Neural cell (in vitro differentiated cells): ENCODE results near the gene ABAT. TPM values are rescaled to one million over a fixed set of nuclear protein-coding genes. Genes with fewer than 3 reads are reported as not detected.

Experiments
- H2AFZ ChIP-seq: fragments of 200-600, 300-800 bp; sonication (generic), shearing (Covaris generic); 2 replicates; pipeline ENCODE4 v1.6.0; 2014; ENCODE audit warnings: low read depth, mild to moderate bottlenecking, antibody characterized with exemption, low read length, moderate library complexity
- H3F3A ChIP-seq: fragments of 200-600 bp; shearing (Covaris generic); 2 replicates; pipeline ENCODE4 v1.6.1; 2016; ENCODE audit warnings: mild to moderate bottlenecking, moderate library complexity, mixed read lengths, antibody characterized with exemption, low read length; ENCODE audit not compliant: insufficient read depth, poor library complexity, severe bottlenecking
- H3K27ac ChIP-seq: fragments of 200-600, 300-800 bp; sonication (generic), shearing (Covaris generic); 2 replicates; pipeline ENCODE4 v1.5.1; 2014; ENCODE audit warnings: mild to moderate bottlenecking, low read length, moderate library complexity
- H3K27me3 ChIP-seq: fragments of 300-800, 200-600 bp; sonication (generic), shearing (Covaris generic); 2 replicates; pipeline ENCODE4 v1.6.0; 2014; ENCODE audit warnings: mild to moderate bottlenecking, low read depth, low read length, moderate library complexity; ENCODE audit not compliant: insufficient read depth
- H3K36me3 ChIP-seq: fragments of 300-800, 200-600 bp; sonication (generic), shearing (Covaris generic); 2 replicates; pipeline ENCODE4 v1.5.1; 2014; ENCODE audit warnings: mild to moderate bottlenecking, antibody characterized with exemption, low read length, moderate library complexity; ENCODE audit not compliant: insufficient read depth
- H3K4me2 ChIP-seq: fragments of 300-800, 200-600 bp; sonication (generic), shearing (Covaris generic); 2 replicates; pipeline ENCODE4 v1.6.0; 2014; ENCODE audit warnings: mild to moderate bottlenecking, low read length
- H3K4me3 ChIP-seq: fragments of 300-800, 200-600 bp; sonication (generic), shearing (Covaris generic); 2 replicates; pipeline ENCODE4 v1.5.1; 2014; ENCODE audit warnings: mild to moderate bottlenecking, low read length, moderate library complexity
- H3K79me2 ChIP-seq: fragments of 200-600 bp; shearing (Covaris generic); replicated peaks from 2 replicates; pipeline ENCODE4 v1.6.0; 2014; ENCODE audit warnings: mild to moderate bottlenecking, low read length, moderate library complexity; ENCODE audit not compliant: insufficient read depth
- H3K9ac ChIP-seq: fragments of 300-800, 200-600 bp; sonication (generic), shearing (Covaris generic); 2 replicates; pipeline ENCODE4 v1.6.1; 2016; ENCODE audit warnings: mild to moderate bottlenecking, low read length, mixed read lengths
- H3K9me2 ChIP-seq: fragments of 200-600 bp; shearing (Covaris generic); 2 replicates; pipeline ENCODE4 v1.6.1; 2016; ENCODE audit warnings: mild to moderate bottlenecking, low read length, mixed read lengths; ENCODE audit not compliant: insufficient read depth
- H3K9me3 ChIP-seq: fragments of 200-600, 300-800 bp; sonication (generic), shearing (Covaris generic); 2 replicates; pipeline ENCODE4 v1.6.1; 2016; ENCODE audit warnings: mild to moderate bottlenecking, mixed run types, low read length, moderate library complexity, mixed read lengths
- H4K20me1 ChIP-seq: fragments of 200-600 bp; shearing (Covaris generic); 2 replicates; pipeline ENCODE4 v1.6.1; 2016; ENCODE audit warnings: mild to moderate bottlenecking, mixed run types; ENCODE audit not compliant: insufficient read depth
- CTCF ChIP-seq: fragments of 450-650 bp; IDR thresholded peaks from 2 replicates; pipeline ENCODE4 v1.5.1; 2014; ENCODE audit warnings: antibody characterized with exemption, mild to moderate bottlenecking, moderate library complexity; ENCODE audit not compliant: poor library complexity, severe bottlenecking
- EP300 ChIP-seq: fragments of 450-650 bp; conservative IDR thresholded peaks from 2 replicates; pipeline ENCODE4 v1.6.1; 2014; ENCODE audit warnings: antibody characterized with exemption, mild to moderate bottlenecking, moderate library complexity; ENCODE audit not compliant: poor library complexity, severe bottlenecking
- EZH2 ChIP-seq: fragments of 200-600, 300-800 bp; shearing (Covaris generic), sonication (generic); IDR thresholded peaks from 2 replicates; pipeline ENCODE4 v1.6.1; 2014; ENCODE audit warnings: antibody characterized with exemption, low read length, borderline replicate concordance, mild to moderate bottlenecking; ENCODE audit not compliant: insufficient read depth, poor library complexity, severe bottlenecking
- MXI1 ChIP-seq: fragments of 450-650 bp; conservative IDR thresholded peaks from 2 replicates; pipeline ENCODE4 v1.6.1; 2014; ENCODE audit warnings: antibody characterized with exemption, mild to moderate bottlenecking; ENCODE audit not compliant: poor library complexity, severe bottlenecking
- POLR2AphosphoS5 ChIP-seq: IDR thresholded peaks from 2 replicates; pipeline ENCODE4 v1.6.1; 2012
- RAD21 ChIP-seq: fragments of 450-650 bp; conservative IDR thresholded peaks from 2 replicates; pipeline ENCODE4 v1.6.1; 2014; ENCODE audit warnings: antibody characterized with exemption, mild to moderate bottlenecking, moderate library complexity
- SMC3 ChIP-seq: fragments of 450-650 bp; conservative IDR thresholded peaks from 2 replicates; pipeline ENCODE4 v1.6.1; 2014; ENCODE audit warnings: antibody characterized with exemption, mild to moderate bottlenecking, moderate library complexity; ENCODE audit not compliant: poor library complexity
- TAF1 ChIP-seq: IDR thresholded peaks from 2 replicates; pipeline ENCODE4 v1.6.1; 2012; ENCODE audit warnings: low read depth
- polyA plus RNA-seq: library from polyadenylated mRNA; depleted of rRNA; stranded (reverse); fragments of >200 nt; gene quantifications from 2 replicates; pipeline ENCODE4 v1.2.3, GENCODE V29; 2014
- TF ChIP-seq, protein P1 (sequence below): IDR thresholded peaks from 2 replicates; pipeline ENCODE4 v1.6.1; 2012; ENCODE audit warnings: borderline replicate concordance

ABAT gene
- polyA plus RNA-seq, 1 donor from 2014 or later = 125 TPM

DNA sequence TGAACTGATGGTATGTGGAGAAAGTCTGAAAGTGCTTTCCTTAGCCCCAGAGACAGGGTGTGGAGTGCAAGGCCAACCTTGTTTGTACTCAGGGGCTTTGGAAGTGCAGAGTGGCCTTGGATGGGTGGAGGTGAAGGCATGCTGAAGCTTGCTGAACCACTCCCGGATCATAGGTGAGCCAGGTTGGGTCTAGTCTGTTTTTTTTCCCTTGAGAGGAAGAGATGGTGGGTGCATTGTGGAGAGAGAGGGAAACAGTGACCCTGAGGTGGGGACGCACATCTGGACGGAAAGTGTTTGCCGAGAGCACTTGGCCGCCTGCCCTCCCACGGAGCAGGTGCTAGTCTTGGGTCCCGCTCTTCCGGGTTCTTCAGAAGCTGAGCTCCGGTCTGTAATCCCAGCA, 12.5 kb downstream of the ABAT start:
- Histone ChIP-seq H3F3A (no peaks in the 10 kb centered on the region), H3K9ac (no peak overlapping the region), H3K79me2 (no peaks in the 10 kb centered on the region), H3K27me3 (no peaks in the 10 kb centered on the region), H3K27ac (no peak overlapping the region), H2AFZ (no peak overlapping the region), H3K4me3 (no peak overlapping the region), H4K20me1 (no peaks in the 10 kb centered on the region), H3K4me2 (no peak overlapping the region), H3K9me3 (peaks cover 11% of the 10 kb centered on the region), H3K9me2 (no peaks in the 10 kb centered on the region), H3K36me3 (no peaks in the 10 kb centered on the region)
- TF ChIP-seq SMC3 = no peak
- no peak for TF ChIP-seq EZH2
- no peak for TF ChIP-seq CTCF
- no peak for TF ChIP-seq EP300
- TF ChIP-seq POLR2AphosphoS5 = no peak
- no peak for TF ChIP-seq RAD21
- TF ChIP-seq, protein P1, sequence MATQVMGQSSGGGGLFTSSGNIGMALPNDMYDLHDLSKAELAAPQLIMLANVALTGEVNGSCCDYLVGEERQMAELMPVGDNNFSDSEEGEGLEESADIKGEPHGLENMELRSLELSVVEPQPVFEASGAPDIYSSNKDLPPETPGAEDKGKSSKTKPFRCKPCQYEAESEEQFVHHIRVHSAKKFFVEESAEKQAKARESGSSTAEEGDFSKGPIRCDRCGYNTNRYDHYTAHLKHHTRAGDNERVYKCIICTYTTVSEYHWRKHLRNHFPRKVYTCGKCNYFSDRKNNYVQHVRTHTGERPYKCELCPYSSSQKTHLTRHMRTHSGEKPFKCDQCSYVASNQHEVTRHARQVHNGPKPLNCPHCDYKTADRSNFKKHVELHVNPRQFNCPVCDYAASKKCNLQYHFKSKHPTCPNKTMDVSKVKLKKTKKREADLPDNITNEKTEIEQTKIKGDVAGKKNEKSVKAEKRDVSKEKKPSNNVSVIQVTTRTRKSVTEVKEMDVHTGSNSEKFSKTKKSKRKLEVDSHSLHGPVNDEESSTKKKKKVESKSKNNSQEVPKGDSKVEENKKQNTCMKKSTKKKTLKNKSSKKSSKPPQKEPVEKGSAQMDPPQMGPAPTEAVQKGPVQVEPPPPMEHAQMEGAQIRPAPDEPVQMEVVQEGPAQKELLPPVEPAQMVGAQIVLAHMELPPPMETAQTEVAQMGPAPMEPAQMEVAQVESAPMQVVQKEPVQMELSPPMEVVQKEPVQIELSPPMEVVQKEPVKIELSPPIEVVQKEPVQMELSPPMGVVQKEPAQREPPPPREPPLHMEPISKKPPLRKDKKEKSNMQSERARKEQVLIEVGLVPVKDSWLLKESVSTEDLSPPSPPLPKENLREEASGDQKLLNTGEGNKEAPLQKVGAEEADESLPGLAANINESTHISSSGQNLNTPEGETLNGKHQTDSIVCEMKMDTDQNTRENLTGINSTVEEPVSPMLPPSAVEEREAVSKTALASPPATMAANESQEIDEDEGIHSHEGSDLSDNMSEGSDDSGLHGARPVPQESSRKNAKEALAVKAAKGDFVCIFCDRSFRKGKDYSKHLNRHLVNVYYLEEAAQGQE = no peak
- no peak for TF ChIP-seq TAF1
- TF ChIP-seq MXI1 = no peak

GRCh38 chr16:8689686-8690085, 15.3 kb downstream of the ABAT start:
- no peak overlapping the region for H3K27ac ChIP-seq
- no peak overlapping the region for H3K9ac ChIP-seq
- H3K27me3 ChIP-seq = no peaks in the 10 kb centered on the region
- TF ChIP-seq TAF1 = no peak
- no peak for TF ChIP-seq CTCF
- no peak for TF ChIP-seq SMC3
- no peak for TF ChIP-seq RAD21
- TF ChIP-seq EP300 = no peak
- no peak for TF ChIP-seq POLR2AphosphoS5
- no peak for TF ChIP-seq EZH2
- no peak for TF ChIP-seq MXI1
- TF ChIP-seq, protein P1 = no peak
- no peaks in the 10 kb centered on the region for H4K20me1 ChIP-seq
- H3K9me2 ChIP-seq = no peaks in the 10 kb centered on the region
- H2AFZ ChIP-seq = no peak overlapping the region
- H3K36me3 ChIP-seq = no peaks in the 10 kb centered on the region
- H3K4me3 ChIP-seq = no peak overlapping the region
- H3F3A ChIP-seq = no peaks in the 10 kb centered on the region
- H3K9me3 ChIP-seq = peaks cover 11% of the 10 kb centered on the region
- H3K79me2 ChIP-seq = no peaks in the 10 kb centered on the region
- H3K4me2 ChIP-seq = no peak overlapping the region
